SH-SY5Y (cell line): ENCODE measurements around the gene MRPL54.

Experiments used
- GATA2 ChIP-seq: IDR thresholded peaks from 2 replicates; pipeline ENCODE4 v1.6.1; 2011; ENCODE audit warnings: mild to moderate bottlenecking, low read depth, low read length
- GATA3 ChIP-seq: IDR thresholded peaks from 2 replicates; pipeline ENCODE4 v1.6.1; 2011; ENCODE audit warnings: low read depth, mild to moderate bottlenecking, low read length, moderate library complexity

MRPL54 gene

GRCh38 chr19:3782903-3783302 lies 20.4 kb downstream of the MRPL54 start:
- TF ChIP-seq GATA3 (no peak), GATA2 (no peak)

GRCh38 chr19:3783660-3784584 lies 21.4 kb downstream of the MRPL54 start:
- TF ChIP-seq GATA2: no peak

- TF ChIP-seq GATA2 (no peak), GATA3 (no peak)
Measured at GRCh38 chr19:3784607-3785450, 22.3 kb downstream of the MRPL54 start.

- TF ChIP-seq GATA3: no peak
- TF ChIP-seq GATA2: no peak
Measured at GRCh38 chr19:3785451-3785937, 23.0 kb downstream of the MRPL54 start.

GRCh38 chr19:3785938-3786824 lies 23.7 kb downstream of the MRPL54 start, which contains the start of gene MATK:
Gene MATK (minus strand): TSS chr19:3786381. CDS start chr19:3785135, 1,246 bp downstream.
- TF ChIP-seq GATA2: no peak
- TF ChIP-seq GATA3: no peak

GRCh38 chr19:3788996-3789778 lies 26.7 kb downstream of the MRPL54 start:
- TF ChIP-seq GATA2 (no peak), GATA3 (no peak)

- TF ChIP-seq GATA3: no peak
- TF ChIP-seq GATA2: no peak
Measured at GRCh38 chr19:3790209-3790734, 27.8 kb downstream of the MRPL54 start.

GRCh38 chr19:3790941-3791340 lies 28.5 kb downstream of the MRPL54 start:
- TF ChIP-seq GATA2 (no peak), GATA3 (no peak)

- TF ChIP-seq GATA2 (no peak), GATA3 (no peak)
Measured at GRCh38 chr19:3792114-3792513, 29.6 kb downstream of the MRPL54 start.

GRCh38 chr19:3793799-3794198 lies 31.3 kb downstream of the MRPL54 start:
- no peak for TF ChIP-seq GATA3
- TF ChIP-seq GATA2: no peak

GRCh38 chr19:3796358-3796757 lies 33.9 kb downstream of the MRPL54 start:
- TF ChIP-seq GATA3 (no peak), GATA2 (no peak)

GRCh38 chr19:3798137-3798536 lies 35.7 kb downstream of the MRPL54 start:
- TF ChIP-seq GATA3: no peak
- no peak for TF ChIP-seq GATA2
